Testis (tissue), 3 donors: ENCODE results near the gene ZNF764. TPM values are rescaled to one million over a fixed set of nuclear protein-coding genes. Genes with fewer than 3 reads are reported as not detected.

ENCODE experiments used
- DNase-seq: peaks from one replicate; pipeline ENCODE4 v3.0.0-alpha.2; 2019
- H3K27ac ChIP-seq, 2 donors: fragments of 200-600 bp; sonication (generic); one replicate each; pipeline ENCODE4 v1.5.1; 2019
- H3K27me3 ChIP-seq: fragments of 200-600 bp; sonication (generic); one replicate; pipeline ENCODE4 v1.5.1; 2019
- H3K36me3 ChIP-seq: fragments of 200-600 bp; sonication (generic); one replicate; pipeline ENCODE4 v1.5.1; 2017; ENCODE audit warnings: low read depth; ENCODE audit errors: missing control alignments
- H3K4me1 ChIP-seq: fragments of 200-600 bp; sonication (generic); one replicate; pipeline ENCODE4 v1.5.1; 2019
- H3K4me3 ChIP-seq, 2 donors: fragments of 200-600 bp; sonication (generic); one replicate each; pipeline ENCODE4 v1.5.1; 2017 to 2019
- H3K9me3 ChIP-seq: fragments of 200-600 bp; sonication (generic); one replicate; pipeline ENCODE4 v1.5.1; 2017
- CTCF ChIP-seq, 3 experiments: fragments of 450-650 bp in 2 of 3; fragments of 200-600 bp in 1 of 3; sonication (generic) in 1 of 3; IDR thresholded peaks; one replicate each; pipeline ENCODE4 v1.5.1; 2016 to 2019; ENCODE audit warnings: antibody characterized with exemption in 3 of 3, mild to moderate bottlenecking in 2 of 3, moderate library complexity in 1 of 3
- POLR2A ChIP-seq: fragments of 450-650 bp; IDR thresholded peaks from one replicate; pipeline ENCODE4 v1.6.1; 2017; ENCODE audit warnings: antibody characterized with exemption, mild to moderate bottlenecking, moderate library complexity
- WGBS, 2 donors: methylation state at CpG; one replicate each; pipeline ENCODE4 v1.1.5; 2018; 5-methylcytosine and 5-hydroxymethylcytosine counted together
- intact Hi-C: fragments of 100-400 bp; cut with DNase I; formaldehyde crosslinking; loops from one replicate; pipeline ENCODE4 v1.15.1; 2023; ENCODE audit warnings: low total_unique reads
- polyA plus RNA-seq: library from polyadenylated mRNA; stranded (reverse); fragments of 350-450 nt; fragmentation: Illumina TruSeq; extraction: RNeasy Lipid Tissue Mini Kit (QIAGEN cat#74804); gene quantifications from one replicate; pipeline ENCODE4 v1.2.3, GENCODE V29; 2014; ENCODE audit warnings: low read depth, low replicate concordance; ENCODE audit not compliant: insufficient read depth
- total RNA-seq, 2 donors: library from RNA; depleted of rRNA; stranded (reverse); fragments of >200 nt; gene quantifications; one replicate each; pipeline ENCODE4 v1.2.3, GENCODE V29; 2016

ZNF764 gene
- total and polyA plus RNA-seq, 3 donors from 2014 or later = 11.3 to 23.2 (median 21.9) TPM

DNA sequence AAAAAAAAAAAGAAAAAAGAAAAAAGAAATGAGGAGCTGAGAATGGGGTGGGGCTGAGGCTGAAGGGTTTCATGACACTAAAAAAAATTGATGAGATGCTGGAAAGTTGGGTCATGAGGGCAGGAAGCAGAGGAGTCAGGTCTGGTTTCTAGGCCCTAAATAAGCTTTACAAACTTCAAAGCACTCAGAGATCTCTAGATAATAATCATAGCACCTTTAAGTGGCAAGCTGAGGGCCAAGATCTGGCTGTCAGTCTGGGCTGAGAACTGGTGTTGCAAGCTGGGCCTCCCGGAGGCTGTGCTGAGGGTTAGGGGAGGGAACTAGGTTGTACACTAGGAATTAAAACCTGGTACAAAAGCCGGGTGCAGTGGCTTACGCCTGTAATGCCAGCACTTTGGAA is 6.4 kb downstream of the ZNF764 start:
- Histone ChIP-seq H3K27me3 (no peaks in the 10 kb centered on the region), H3K27ac (no peak overlapping the region), H3K36me3 (no peaks in the 10 kb centered on the region), H3K4me3 (no peak overlapping the region), H3K4me1 (peaks cover 2% of the 10 kb centered on the region), H3K9me3 (no peaks in the 10 kb centered on the region)
- TF ChIP-seq CTCF (IDR thresholded peaks at IDR 0.05) (no peak), POLR2A (no peak)
- DNase-seq = no peak
- WGBS, 2 donors = 76 to 81% methylated on average over 3 of the region's 3 CpGs
- intact Hi-C loops = no loop called here

DNA sequence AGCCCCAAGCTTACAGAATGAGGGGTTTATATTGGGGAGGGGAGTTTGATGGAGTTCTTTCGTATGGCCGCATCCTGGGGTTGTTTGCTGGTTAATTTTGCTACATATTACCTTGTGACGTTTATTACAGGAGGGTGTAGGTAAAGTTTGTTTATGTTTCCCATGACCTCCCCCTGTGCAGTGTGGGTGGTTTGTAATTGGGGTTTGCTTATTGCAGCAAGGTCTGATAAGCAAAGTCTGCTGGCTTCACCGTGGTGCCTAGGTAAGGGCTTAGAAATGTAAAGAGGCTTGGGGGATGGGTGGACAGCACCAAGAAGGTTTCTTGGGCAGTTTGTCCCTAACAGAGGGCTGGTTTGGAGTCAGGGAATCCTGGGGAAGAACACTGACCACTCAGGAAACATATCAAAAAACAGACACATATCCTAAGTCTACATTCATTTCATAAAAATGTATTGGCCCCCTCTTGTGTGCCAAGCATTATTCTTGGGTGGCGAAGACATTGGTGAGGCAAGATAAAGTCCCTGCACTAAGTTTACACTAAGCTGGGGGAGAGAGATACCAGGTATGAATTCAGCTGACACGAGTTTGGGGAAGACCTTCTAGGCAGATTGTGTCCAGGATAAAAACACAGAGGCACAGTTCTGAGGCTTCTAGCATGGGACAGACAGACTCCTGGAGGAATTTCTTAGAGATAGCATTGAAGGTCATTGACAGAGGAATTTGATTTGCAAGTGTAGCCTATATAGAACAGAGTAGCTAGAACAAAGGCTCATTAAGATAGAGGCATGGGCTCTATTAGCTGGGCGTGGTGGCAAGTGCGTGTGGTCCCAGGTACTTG is 9.5 kb downstream of the ZNF764 start:
- 62 to 71% methylated on average over 8 of the region's 8 CpGs for WGBS, 2 donors

DNA sequence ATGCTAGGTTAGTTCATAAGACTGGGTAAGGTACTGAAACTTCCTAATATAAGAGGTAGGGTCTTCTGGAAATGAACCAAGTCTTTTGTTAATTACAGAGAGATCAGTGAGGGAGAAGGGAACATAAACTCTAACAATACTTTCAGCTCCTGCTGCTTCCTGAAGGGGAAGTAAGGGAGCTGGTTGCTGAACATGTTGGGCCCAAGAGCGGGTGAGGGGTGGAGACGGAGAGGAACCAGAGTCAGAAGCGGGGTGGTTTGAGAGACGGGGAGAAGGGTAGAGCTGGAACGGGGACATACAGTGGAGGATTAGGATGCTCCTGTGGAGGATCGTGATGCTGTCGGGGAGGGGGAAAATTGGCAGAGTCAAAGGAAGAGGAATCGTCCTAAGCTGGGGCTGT is 12.1 kb downstream of the ZNF764 start:
- WGBS, 2 donors = 88% methylated on average over 8 of the region's 8 CpGs
- no peak overlapping the region for H3K27ac ChIP-seq
- no peak for DNase-seq
- H3K4me3 ChIP-seq = no peak overlapping the region
- intact Hi-C loops = no loop called here
- H3K27me3 ChIP-seq = no peaks in the 10 kb centered on the region
- H3K36me3 ChIP-seq = no peaks in the 10 kb centered on the region
- TF ChIP-seq CTCF (IDR thresholded peaks at IDR 0.05) (no peak), POLR2A (no peak)
- H3K4me1 ChIP-seq = no peaks in the 10 kb centered on the region
- H3K9me3 ChIP-seq = no peaks in the 10 kb centered on the region

More for the DNA sequence above, 9.5 kb downstream of the ZNF764 start:
- no peak for DNase-seq
- H3K36me3 ChIP-seq = no peaks in the 10 kb centered on the region
- TF ChIP-seq CTCF (IDR thresholded peaks at IDR 0.05) (no peak), POLR2A (no peak)
- no peak overlapping the region for H3K4me3 ChIP-seq
- H3K4me1 ChIP-seq = no peaks in the 10 kb centered on the region
- no peaks in the 10 kb centered on the region for H3K27me3 ChIP-seq
- peak overlapping the region; percentile 3 to 40 for H3K27ac ChIP-seq
- intact Hi-C loops = no loop called here
- no peaks in the 10 kb centered on the region for H3K9me3 ChIP-seq

DNA sequence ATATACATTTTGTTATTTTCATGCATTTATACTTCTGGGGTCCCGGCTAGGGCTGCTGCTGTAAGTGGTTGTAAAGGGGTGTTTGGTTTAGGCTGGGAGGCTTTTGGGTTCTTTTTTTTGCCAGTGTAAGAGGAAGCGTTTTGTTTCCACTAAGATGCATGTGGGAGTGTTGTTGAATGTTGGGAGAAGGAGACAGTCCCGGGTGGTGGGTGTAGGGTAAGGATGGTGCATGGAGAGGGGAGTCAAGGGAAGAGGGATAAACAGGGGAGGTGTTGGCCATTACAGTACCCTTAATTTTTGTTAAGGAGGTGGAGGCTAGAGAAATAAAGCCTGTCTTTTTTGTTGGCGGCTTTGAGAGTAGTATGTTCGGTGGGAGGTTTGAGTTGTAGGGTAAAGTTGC is 15.1 kb downstream of the ZNF764 start:
- TF ChIP-seq POLR2A = no peak
- TF ChIP-seq CTCF (IDR thresholded peaks at IDR 0.05) = no peak
- Histone ChIP-seq H3K4me1 (no peaks in the 10 kb centered on the region), H3K36me3 (no peaks in the 10 kb centered on the region), H3K4me3 (no peak overlapping the region), H3K9me3 (no peaks in the 10 kb centered on the region), H3K27ac (no peak overlapping the region), H3K27me3 (no peaks in the 10 kb centered on the region)
- DNase-seq = no peak
- 70 to 80% methylated on average over 5 of the region's 5 CpGs for WGBS, 2 donors
- intact Hi-C loops = no loop called here
